HG03439 (cell line): ENCODE data around the gene UNKL.

Experiments
- ATAC-seq: cut with Tn5 transposase; IDR thresholded peaks from one replicate; pipeline ENCODE4 v1.9.1; 2021; ENCODE audit warnings: mild to moderate bottlenecking, moderate library complexity; ENCODE audit not compliant: unreplicated experiment

The UNKL gene

DNA sequence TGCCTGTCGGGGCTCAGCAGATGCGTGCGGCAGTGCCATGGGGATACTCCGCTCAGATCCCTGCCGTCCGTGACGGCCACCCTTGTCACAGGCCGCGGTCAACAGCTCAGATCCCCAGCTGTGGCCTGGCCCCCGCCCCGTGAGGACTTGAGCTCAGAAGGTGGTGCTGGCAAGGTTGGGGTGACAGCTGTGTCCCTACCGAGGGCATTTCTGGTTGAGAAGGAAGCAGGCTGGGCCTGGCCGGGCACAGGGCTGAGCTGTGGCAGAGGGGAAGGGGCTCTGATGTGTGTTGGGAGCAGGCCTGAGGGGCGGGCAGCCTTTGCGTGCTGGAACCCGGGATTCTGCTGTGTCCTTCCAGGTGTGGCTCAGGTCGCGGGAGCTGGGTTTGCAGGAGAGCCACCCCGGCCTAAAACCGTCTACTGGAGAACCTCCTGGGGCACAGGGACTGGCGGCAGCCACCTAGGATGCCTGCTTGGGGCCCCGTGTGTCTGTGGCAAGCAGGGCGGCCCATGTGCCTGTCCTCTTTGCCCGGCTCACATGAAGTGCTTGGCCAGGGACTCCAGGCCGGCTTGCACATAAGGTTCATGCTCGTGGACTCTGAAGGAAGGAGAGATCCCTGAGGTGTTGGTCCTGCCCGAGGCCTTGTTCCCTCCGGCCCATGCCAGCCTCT lies 100.0 kb downstream of the UNKL start:
- no peak for ATAC-seq

GRCh38 chr16:1313721-1314369 lies 100.7 kb downstream of the UNKL start:
- ATAC-seq: no peak
